Lung microvascular endothelial cell (primary cell): ENCODE results near the gene VAV3. TPM values are rescaled to one million over a fixed set of nuclear protein-coding genes. Genes with fewer than 3 reads are reported as not detected.

ENCODE experiments used
- total RNA-seq: library from RNA; depleted of rRNA; stranded (reverse); fragments of >200 nt; gene quantifications from 2 replicates; pipeline ENCODE4 v1.2.1, GENCODE V29; 2014

Gene VAV3
- total RNA-seq, 1 donor from 2014 or later, result 59.1 TPM

Other genes with a start within 250 kb of the VAV3 start
- gene SLC25A24, start 235.2 kb upstream of the VAV3 start, total RNA-seq, result 28.1 and 38.9 TPM in 2 replicates